Activated CD4-positive, alpha-beta T cell treated with anti-CD3 and anti-CD28 coated beads, Interleukin-2, Interleukin-4, amounts not matched to agents 100 ng/mL and 50 ng/mL, durations not matched to agents 16 hours and 8 hours (primary cell): ENCODE results near the gene ADGRF1.
"Not testable (repeated sequence)": the region's sequence is repeated elsewhere in the genome, so short reads cannot be mapped to it uniquely, and the experiment has no call there.

ENCODE experiments used
- DNase-seq: peaks from one replicate; pipeline ENCODE4 v3.0.0-alpha.2; 2020; ENCODE audit warnings: low spot score

The ADGRF1 gene

GRCh38 chr6:47022191-47022590, 19.9 kb downstream of the ADGRF1 start:
- no peak for DNase-seq

GRCh38 chr6:47019941-47020340, 22.2 kb downstream of the ADGRF1 start:
- no peak for DNase-seq

- no peak for DNase-seq
Observed at GRCh38 chr6:47016909-47017308, 25.2 kb downstream of the ADGRF1 start.

GRCh38 chr6:47016261-47016660, 25.9 kb downstream of the ADGRF1 start:
- DNase-seq: no peak

GRCh38 chr6:47014401-47014800, 27.7 kb downstream of the ADGRF1 start:
- DNase-seq: no peak

GRCh38 chr6:47009583-47009982, 32.5 kb downstream of the ADGRF1 start:
- DNase-seq: no peak

GRCh38 chr6:47008397-47008763, 33.8 kb downstream of the ADGRF1 start:
- DNase-seq: no peak

- no peak for DNase-seq
Observed at GRCh38 chr6:47007657-47008396, 34.3 kb downstream of the ADGRF1 start.

- DNase-seq: no peak
Observed at GRCh38 chr6:47005486-47005885, 36.6 kb downstream of the ADGRF1 start.

- DNase-seq: no peak
Observed at GRCh38 chr6:47004463-47004862, 37.7 kb downstream of the ADGRF1 start.

GRCh38 chr6:47000842-47001241, 41.3 kb downstream of the ADGRF1 start:
- no peak for DNase-seq

- DNase-seq: no peak
Observed at GRCh38 chr6:46998436-46999017, 43.6 kb downstream of the ADGRF1 start.

GRCh38 chr6:46997646-46998045, 44.5 kb downstream of the ADGRF1 start:
- no peak for DNase-seq

GRCh38 chr6:46996860-46997641, 45.1 kb downstream of the ADGRF1 start:
- no peak for DNase-seq

- DNase-seq: no peak
Observed at GRCh38 chr6:46994933-46995332, 47.2 kb downstream of the ADGRF1 start.

- DNase-seq: no peak
Observed at GRCh38 chr6:46993846-46994245, 48.3 kb downstream of the ADGRF1 start.

- DNase-seq: not testable (repeated sequence)
Observed at GRCh38 chr6:46992391-46992790, 49.7 kb downstream of the ADGRF1 start.

GRCh38 chr6:46990818-46991510, 51.2 kb downstream of the ADGRF1 start:
- not testable (repeated sequence) for DNase-seq

GRCh38 chr6:46990031-46990644, 52.0 kb downstream of the ADGRF1 start:
- no peak for DNase-seq

- DNase-seq: no peak
Observed at GRCh38 chr6:46989398-46989797, 52.7 kb downstream of the ADGRF1 start.

GRCh38 chr6:46985943-46986342, 56.2 kb downstream of the ADGRF1 start:
- no peak for DNase-seq

GRCh38 chr6:46983007-46983411, 59.1 kb downstream of the ADGRF1 start:
- no peak for DNase-seq
